Left ventricle myocardium inferior (tissue), 1 donor: Measurements from ENCODE around the gene TOM1L2. TPM values are rescaled to one million over a fixed set of nuclear protein-coding genes. Genes with fewer than 3 reads are reported as not detected.

ENCODE experiments used
- DNase-seq: peaks from one replicate; pipeline ENCODE4 v3.0.0-alpha.2; 2020
- H3K27ac ChIP-seq: fragments of 200-600 bp; replicated peaks from 2 replicates; pipeline ENCODE4 v1.8.0; 2021
- H3K27me3 ChIP-seq: fragments of 200-600 bp; 2 replicates; pipeline ENCODE4 v1.8.0; 2021; ENCODE audit warnings: low read depth
- H3K36me3 ChIP-seq: fragments of 200-600 bp; 2 replicates; pipeline ENCODE4 v1.8.0; 2021
- H3K4me1 ChIP-seq: fragments of 200-600 bp; 2 replicates; pipeline ENCODE4 v1.8.0; 2021
- H3K4me3 ChIP-seq: fragments of 200-600 bp; 2 replicates; pipeline ENCODE4 v1.8.0; 2021; ENCODE audit warnings: mild to moderate bottlenecking, moderate library complexity
- H3K9me3 ChIP-seq: fragments of 200-600 bp; replicated peaks from 2 replicates; pipeline ENCODE4 v1.8.0; 2021
- intact Hi-C: fragments of 100-400 bp; cut with micrococcal nuclease; formaldehyde crosslinking; loops from one replicate; pipeline ENCODE4 v1.11.0; 2022
- total RNA-seq: library from RNA; stranded (reverse); fragmentation: NEBNext Ultra II Directional; extraction: Animal tissue kit (Norgen Biotek cat#: 25700); gene quantifications from one replicate; pipeline ENCODE4 v1.2.1, GENCODE V29; 2021
- TF ChIP-seq, protein P1 (sequence below): fragments of 200-600 bp; IDR thresholded peaks from 2 replicates; pipeline ENCODE4 v1.8.0; 2021; ENCODE audit warnings: antibody characterized with exemption, mild to moderate bottlenecking, borderline replicate concordance
- donor health status: DM: no; HTN: yes; CAD: no; lungs with severe emphysema.

TOM1L2 gene
- total RNA-seq, 1 donor from 2014 or later, result 284 TPM

DNA sequence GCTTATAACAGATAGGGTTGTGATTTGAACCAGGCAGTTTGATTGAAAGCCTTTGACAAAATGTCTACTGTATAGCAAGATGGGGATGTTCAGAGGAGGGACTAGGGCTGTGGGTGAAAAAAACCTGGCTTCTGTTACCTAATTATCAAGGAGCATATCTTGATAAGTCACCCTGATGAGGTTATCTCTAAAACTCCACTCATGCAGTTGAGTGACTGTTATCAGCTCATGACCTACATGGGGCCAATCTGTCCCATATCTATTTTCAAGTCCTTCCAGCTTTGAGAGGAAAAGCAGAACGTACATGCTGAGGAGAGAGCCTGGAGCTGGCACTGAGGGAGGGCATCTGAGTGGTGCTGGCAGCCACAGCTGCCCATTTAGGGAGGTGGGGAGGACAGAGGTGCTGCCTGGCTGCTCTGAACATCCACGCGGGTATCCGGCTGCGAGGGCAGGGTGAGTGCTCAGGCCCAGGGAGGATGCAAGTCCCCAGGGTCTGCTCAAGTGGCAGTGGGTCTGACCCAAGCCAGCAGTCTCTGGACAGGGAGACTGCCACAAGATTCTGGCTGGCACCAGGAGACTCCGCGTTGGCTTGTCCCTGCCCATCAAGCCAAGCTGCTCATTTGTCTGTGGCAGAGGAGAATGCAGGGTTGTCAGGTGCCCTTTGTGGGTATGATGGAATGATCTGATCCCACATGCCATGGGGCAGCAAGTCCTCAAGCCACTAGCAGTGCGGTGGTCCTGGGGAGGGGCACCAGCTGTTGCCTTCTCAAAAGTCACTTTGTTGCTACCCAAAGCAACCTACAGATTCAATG is 37.6 kb upstream of the TOM1L2 start:
- TF ChIP-seq, protein P1, sequence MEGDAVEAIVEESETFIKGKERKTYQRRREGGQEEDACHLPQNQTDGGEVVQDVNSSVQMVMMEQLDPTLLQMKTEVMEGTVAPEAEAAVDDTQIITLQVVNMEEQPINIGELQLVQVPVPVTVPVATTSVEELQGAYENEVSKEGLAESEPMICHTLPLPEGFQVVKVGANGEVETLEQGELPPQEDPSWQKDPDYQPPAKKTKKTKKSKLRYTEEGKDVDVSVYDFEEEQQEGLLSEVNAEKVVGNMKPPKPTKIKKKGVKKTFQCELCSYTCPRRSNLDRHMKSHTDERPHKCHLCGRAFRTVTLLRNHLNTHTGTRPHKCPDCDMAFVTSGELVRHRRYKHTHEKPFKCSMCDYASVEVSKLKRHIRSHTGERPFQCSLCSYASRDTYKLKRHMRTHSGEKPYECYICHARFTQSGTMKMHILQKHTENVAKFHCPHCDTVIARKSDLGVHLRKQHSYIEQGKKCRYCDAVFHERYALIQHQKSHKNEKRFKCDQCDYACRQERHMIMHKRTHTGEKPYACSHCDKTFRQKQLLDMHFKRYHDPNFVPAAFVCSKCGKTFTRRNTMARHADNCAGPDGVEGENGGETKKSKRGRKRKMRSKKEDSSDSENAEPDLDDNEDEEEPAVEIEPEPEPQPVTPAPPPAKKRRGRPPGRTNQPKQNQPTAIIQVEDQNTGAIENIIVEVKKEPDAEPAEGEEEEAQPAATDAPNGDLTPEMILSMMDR, result no peak
- Histone ChIP-seq H3K27ac (peak overlapping the region; percentile 38), H3K36me3 (peaks cover 6% of the 10 kb centered on the region), H3K4me3 (no peak overlapping the region), H3K27me3 (no peaks in the 10 kb centered on the region), H3K4me1 (peaks cover 30% of the 10 kb centered on the region), H3K9me3 (no peaks in the 10 kb centered on the region)
- intact Hi-C loops, result no loop called here
- DNase-seq, result peak; percentile 52

DNA sequence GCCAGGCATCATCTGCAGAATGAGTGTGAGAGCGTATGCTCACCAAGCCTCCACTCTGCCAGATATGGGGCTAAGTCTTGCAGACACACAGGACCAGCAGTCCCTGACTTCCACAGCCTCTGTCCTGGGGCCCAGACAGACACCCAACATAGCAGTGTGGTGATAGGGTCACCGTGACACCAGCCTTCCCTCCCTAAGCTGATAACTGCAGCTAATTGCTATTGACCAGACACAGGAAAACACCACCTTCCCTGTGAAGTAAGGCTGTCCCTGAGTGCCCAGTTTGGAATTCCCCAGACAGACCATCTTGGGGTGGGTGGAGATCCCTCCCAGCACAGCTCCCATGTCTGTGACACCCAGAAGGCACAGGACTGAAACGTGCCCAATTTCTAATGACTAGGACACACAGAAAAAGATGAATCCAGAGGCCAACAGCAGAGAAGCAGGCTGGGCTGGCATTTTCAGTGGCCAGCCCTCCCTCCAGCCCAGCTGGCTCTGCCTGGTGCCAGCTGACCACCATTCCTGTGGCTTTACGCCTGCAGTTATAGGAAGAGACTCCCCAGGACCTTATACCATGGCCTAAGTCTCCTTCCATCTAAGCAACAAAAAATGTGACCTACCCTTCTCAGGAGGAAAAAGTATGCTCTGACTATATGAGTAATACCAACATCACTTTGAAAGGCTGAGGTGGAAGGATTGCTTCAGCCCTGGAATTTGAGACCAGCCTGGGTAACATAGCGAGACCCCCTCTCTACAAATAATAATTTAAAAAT is 36.5 kb upstream of the TOM1L2 start:
- H3K4me1 ChIP-seq, result peaks cover 38% of the 10 kb centered on the region
- H3K27ac ChIP-seq, result peak overlapping the region; percentile 38
- peaks cover 6% of the 10 kb centered on the region for H3K36me3 ChIP-seq
- H3K9me3 ChIP-seq, result no peaks in the 10 kb centered on the region
- TF ChIP-seq, protein P1, result no peak
- no peaks in the 10 kb centered on the region for H3K27me3 ChIP-seq
- H3K4me3 ChIP-seq, result no peak overlapping the region
- intact Hi-C loops, result no loop called here
- no peak for DNase-seq

DNA sequence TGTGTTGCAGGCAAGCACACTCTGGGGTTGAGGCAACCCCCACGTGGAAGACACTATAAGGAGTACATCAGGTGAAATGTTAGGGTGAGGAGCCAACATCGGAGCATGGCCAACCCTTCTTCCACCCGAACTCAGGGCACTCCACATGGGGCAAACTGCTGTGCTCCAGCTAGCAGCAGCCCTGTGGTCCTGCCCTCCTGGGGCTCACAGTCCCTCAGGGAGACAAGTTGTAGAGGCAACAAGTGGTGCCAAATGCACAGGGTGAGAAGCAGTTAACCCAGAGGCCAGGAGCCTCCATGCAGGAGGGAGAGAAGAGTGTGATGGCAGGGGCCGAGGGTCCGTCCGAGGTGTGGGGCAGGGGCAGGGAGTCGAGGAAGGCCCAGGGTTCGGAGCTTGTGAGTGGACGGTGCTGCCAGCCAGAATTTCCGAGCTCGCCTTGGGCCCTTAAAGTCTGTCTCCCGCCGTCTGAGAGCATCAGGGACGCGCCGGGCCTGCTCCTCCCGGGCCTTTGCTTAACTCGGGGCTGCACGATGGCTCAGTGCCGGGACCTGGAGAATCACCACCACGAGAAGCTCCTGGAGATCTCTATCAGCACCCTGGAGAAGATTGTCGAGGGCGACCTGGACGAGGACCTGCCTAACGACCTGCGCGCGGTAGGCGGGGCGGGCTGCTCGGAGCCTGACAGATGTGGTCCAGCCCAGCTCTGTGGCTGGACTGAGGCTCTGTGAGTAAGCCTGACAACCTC is 34.5 kb upstream of the TOM1L2 start:
- peaks cover 6% of the 10 kb centered on the region for H3K36me3 ChIP-seq
- no peak overlapping the region for H3K27ac ChIP-seq
- H3K9me3 ChIP-seq, result no peaks in the 10 kb centered on the region
- intact Hi-C loops, result no loop called here
- no peaks in the 10 kb centered on the region for H3K27me3 ChIP-seq
- peaks cover 38% of the 10 kb centered on the region for H3K4me1 ChIP-seq
- no peak overlapping the region for H3K4me3 ChIP-seq
- TF ChIP-seq, protein P1, result no peak
- DNase-seq, result no peak

DNA sequence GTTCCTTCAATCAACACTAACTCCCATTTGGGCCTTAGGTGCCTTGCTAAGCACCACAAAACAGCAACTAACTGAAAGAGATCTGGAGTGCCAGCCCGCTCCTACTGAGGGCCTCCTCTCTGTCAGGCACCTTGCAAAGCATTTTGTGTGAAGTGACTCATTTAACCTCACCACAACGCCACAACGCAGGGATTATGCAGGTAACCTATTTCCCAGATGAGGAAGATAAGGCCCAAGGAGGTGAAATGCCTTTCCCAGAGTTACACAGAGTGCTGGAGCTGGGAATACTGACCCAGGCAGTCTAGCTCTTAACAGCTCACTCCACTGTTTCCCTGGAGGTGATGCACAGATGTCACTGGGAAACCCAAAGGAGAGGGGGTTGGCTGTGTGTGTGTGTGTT is 33.3 kb upstream of the TOM1L2 start:
- Histone ChIP-seq H3K4me1 (peaks cover 38% of the 10 kb centered on the region), H3K27me3 (no peaks in the 10 kb centered on the region), H3K27ac (peak overlapping the region; percentile 67), H3K9me3 (no peaks in the 10 kb centered on the region), H3K36me3 (peaks cover 3% of the 10 kb centered on the region), H3K4me3 (no peak overlapping the region)
- no peak for DNase-seq
- intact Hi-C loops, result no loop called here
- TF ChIP-seq, protein P1, result no peak

DNA sequence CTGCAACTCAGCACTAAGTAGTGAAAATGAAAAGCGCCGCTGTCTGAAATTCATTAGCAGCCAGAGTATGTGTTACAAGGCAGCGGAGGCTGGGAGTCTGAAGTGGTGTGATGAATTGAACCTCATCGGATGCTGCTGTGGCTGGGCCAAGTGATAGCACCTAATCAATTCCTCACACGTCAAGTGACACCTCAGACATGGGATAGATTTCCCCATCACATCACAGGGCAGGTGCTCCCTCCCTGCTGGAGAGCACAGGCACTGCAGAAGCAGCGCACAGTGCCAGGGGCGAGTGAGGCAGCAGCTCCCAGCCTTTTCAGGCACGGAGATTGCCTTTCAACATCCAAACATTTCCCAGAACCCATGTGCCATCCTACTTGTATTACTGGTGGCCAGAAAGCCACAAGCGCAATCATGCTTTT is 32.7 kb upstream of the TOM1L2 start:
- H3K36me3 ChIP-seq, result no peaks in the 10 kb centered on the region
- intact Hi-C loops, result no loop called here
- TF ChIP-seq, protein P1, result peak; percentile 62
- no peak for DNase-seq
- H3K4me1 ChIP-seq, result peaks cover 33% of the 10 kb centered on the region
- H3K4me3 ChIP-seq, result no peak overlapping the region
- no peaks in the 10 kb centered on the region for H3K9me3 ChIP-seq
- H3K27me3 ChIP-seq, result no peaks in the 10 kb centered on the region
- peak overlapping the region; percentile 67 for H3K27ac ChIP-seq
